Astrocyte (in vitro differentiated cells and primary cell): ENCODE results near the gene DGUOK. TPM values are rescaled to one million over a fixed set of nuclear protein-coding genes. Genes with fewer than 3 reads are reported as not detected.

Experiments
- DNase-seq: peaks from one replicate; pipeline ENCODE4 v3.0.0-alpha.2; 2010; ENCODE audit warnings: low read depth
- FAIRE-seq: peaks from 2 replicates; lab custom pipeline; 2011; peaks lifted over from hg19 to GRCh38; lab: Jason Lieb, UNC
- H2AFZ ChIP-seq: 2 replicates; pipeline ENCODE4 v1.6.0; 2012; ENCODE audit warnings: low read depth, low read length, inconsistent platforms
- H3K27ac ChIP-seq: 2 replicates; pipeline ENCODE4 v1.5.1; 2011; ENCODE audit warnings: low read depth, low read length, inconsistent platforms
- H3K27me3 ChIP-seq: 2 replicates; pipeline ENCODE4 v1.6.0; 2011; ENCODE audit warnings: low read length, inconsistent platforms; ENCODE audit not compliant: insufficient read depth
- H3K36me3 ChIP-seq: 2 replicates; pipeline ENCODE4 v1.5.1; 2011; ENCODE audit warnings: low read length, inconsistent platforms; ENCODE audit not compliant: insufficient read depth
- H3K4me1 ChIP-seq: 2 replicates; pipeline ENCODE4 v1.5.1; 2011; ENCODE audit warnings: low read length, inconsistent platforms; ENCODE audit not compliant: insufficient read depth
- H3K4me2 ChIP-seq: 2 replicates; pipeline ENCODE4 v1.6.0; 2012; ENCODE audit warnings: low read length, inconsistent platforms
- H3K4me3 ChIP-seq: 2 replicates; pipeline ENCODE4 v1.5.1; 2011; ENCODE audit warnings: low read depth, mild to moderate bottlenecking, low read length, inconsistent platforms; ENCODE audit not compliant: insufficient read depth
- H3K79me2 ChIP-seq: 2 replicates; pipeline ENCODE4 v1.6.0; 2012; ENCODE audit warnings: mild to moderate bottlenecking, low read length, inconsistent platforms; ENCODE audit not compliant: insufficient read depth
- H3K9ac ChIP-seq: 2 replicates; pipeline ENCODE4 v1.6.0; 2012; ENCODE audit warnings: mild to moderate bottlenecking, low read length, inconsistent platforms
- H3K9me3 ChIP-seq: 2 replicates; pipeline ENCODE4 v1.5.1; 2012; ENCODE audit warnings: low read depth, mild to moderate bottlenecking, low read length, inconsistent platforms; ENCODE audit not compliant: insufficient read depth
- H4K20me1 ChIP-seq: 2 replicates; pipeline ENCODE4 v1.6.0; 2012; ENCODE audit warnings: low read length, inconsistent platforms; ENCODE audit not compliant: insufficient read depth
- H3K27ac Mint-ChIP-seq: one replicate; pipeline ENCODE4 v1.8.0; 2021; ENCODE audit warnings: mild to moderate bottlenecking, mixed read lengths; ENCODE audit not compliant: unreplicated experiment
- H3K27me3 Mint-ChIP-seq: one replicate; pipeline ENCODE4 v1.8.0; 2021; ENCODE audit warnings: low read depth, mixed read lengths; ENCODE audit not compliant: unreplicated experiment
- H3K36me3 Mint-ChIP-seq: one replicate; pipeline ENCODE4 v1.8.0; 2021; ENCODE audit warnings: low read depth, mixed read lengths; ENCODE audit not compliant: unreplicated experiment
- H3K4me1 Mint-ChIP-seq: one replicate; pipeline ENCODE4 v1.8.0; 2021; ENCODE audit warnings: low read depth, mixed read lengths; ENCODE audit not compliant: unreplicated experiment
- H3K4me3 Mint-ChIP-seq: one replicate; pipeline ENCODE4 v1.8.0; 2021; ENCODE audit warnings: mild to moderate bottlenecking, moderate library complexity, mixed read lengths; ENCODE audit not compliant: unreplicated experiment
- H3K9me3 Mint-ChIP-seq: one replicate; pipeline ENCODE4 v1.8.0; 2021; ENCODE audit warnings: mild to moderate bottlenecking, mixed read lengths; ENCODE audit not compliant: unreplicated experiment
- EZH2 ChIP-seq: IDR thresholded peaks from 2 replicates; pipeline ENCODE4 v1.6.1; 2012; ENCODE audit warnings: mild to moderate bottlenecking, low read length, inconsistent platforms; ENCODE audit not compliant: insufficient read depth
- total RNA-seq: library from RNA; stranded (reverse); gene quantifications from 2 replicates; pipeline ENCODE4 v1.2.1, GENCODE V29; 2021
- TF ChIP-seq, protein P1 (sequence below): IDR thresholded peaks from 2 replicates; pipeline ENCODE4 v1.5.1; 2011; ENCODE audit warnings: low read depth, mild to moderate bottlenecking, inconsistent platforms, low read length, moderate library complexity; ENCODE audit not compliant: insufficient read depth

DGUOK gene
- total RNA-seq, 1 donor from 2014 or later, result 84.8 TPM

DNA sequence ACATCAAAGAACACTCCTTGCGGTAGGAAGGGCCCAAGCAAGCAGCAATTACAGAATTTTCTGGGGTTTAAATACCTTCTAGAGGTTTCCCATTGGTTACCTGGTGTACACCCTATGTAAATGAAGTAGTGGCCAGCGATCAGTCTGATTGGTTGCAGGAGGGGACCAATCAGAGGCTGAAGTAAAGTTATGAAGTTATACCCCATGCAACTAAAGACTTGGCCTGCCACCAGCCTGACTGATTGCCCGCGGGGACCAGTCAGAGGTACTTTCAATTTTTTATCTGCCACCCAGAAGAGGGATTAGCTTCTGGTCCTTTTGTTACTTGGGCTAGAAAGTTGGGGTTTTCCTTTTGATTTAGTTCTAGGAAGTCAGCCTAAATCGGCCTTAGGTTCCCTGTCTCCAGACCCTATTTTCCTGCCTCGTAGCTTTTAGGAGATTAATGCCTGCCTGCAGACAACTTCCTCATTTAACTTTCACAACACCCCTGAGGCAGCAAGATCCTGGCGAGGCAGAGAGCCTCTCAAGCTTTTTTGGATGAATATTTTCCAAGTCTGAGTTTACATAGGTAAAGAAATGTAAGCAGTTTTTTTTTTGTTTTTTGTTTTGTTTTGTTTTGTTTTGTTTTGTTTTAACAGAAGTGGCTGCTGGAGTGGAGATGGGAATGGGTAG is 1.5 kb upstream of the DGUOK start:
- Histone ChIP-seq H3K36me3 (no peaks in the 10 kb centered on the region), H3K9me3 (no peaks in the 10 kb centered on the region), H3K4me3 (no peak overlapping the region), H3K27me3 (peaks cover 6% of the 10 kb centered on the region), H3K79me2 (peaks cover 34% of the 10 kb centered on the region), H3K9ac (no peak overlapping the region), H3K4me1 (peaks cover 4% of the 10 kb centered on the region), H4K20me1 (peaks cover 16% of the 10 kb centered on the region), H3K27ac (no peak overlapping the region), H3K4me2 (no peak overlapping the region), H2AFZ (no peak overlapping the region)
- no peak for FAIRE-seq
- DNase-seq, result no peak
- Mint-ChIP-seq H3K4me3 (peak overlapping the region; percentile 29), H3K4me1 (peaks cover 22% of the 10 kb centered on the region), H3K9me3 (no peaks in the 10 kb centered on the region), H3K36me3 (no peaks in the 10 kb centered on the region), H3K27me3 (peaks cover 3% of the 10 kb centered on the region), H3K27ac (no peak overlapping the region)
- TF ChIP-seq, protein P1, sequence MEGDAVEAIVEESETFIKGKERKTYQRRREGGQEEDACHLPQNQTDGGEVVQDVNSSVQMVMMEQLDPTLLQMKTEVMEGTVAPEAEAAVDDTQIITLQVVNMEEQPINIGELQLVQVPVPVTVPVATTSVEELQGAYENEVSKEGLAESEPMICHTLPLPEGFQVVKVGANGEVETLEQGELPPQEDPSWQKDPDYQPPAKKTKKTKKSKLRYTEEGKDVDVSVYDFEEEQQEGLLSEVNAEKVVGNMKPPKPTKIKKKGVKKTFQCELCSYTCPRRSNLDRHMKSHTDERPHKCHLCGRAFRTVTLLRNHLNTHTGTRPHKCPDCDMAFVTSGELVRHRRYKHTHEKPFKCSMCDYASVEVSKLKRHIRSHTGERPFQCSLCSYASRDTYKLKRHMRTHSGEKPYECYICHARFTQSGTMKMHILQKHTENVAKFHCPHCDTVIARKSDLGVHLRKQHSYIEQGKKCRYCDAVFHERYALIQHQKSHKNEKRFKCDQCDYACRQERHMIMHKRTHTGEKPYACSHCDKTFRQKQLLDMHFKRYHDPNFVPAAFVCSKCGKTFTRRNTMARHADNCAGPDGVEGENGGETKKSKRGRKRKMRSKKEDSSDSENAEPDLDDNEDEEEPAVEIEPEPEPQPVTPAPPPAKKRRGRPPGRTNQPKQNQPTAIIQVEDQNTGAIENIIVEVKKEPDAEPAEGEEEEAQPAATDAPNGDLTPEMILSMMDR, result no peak
- no peak for TF ChIP-seq EZH2

DNA sequence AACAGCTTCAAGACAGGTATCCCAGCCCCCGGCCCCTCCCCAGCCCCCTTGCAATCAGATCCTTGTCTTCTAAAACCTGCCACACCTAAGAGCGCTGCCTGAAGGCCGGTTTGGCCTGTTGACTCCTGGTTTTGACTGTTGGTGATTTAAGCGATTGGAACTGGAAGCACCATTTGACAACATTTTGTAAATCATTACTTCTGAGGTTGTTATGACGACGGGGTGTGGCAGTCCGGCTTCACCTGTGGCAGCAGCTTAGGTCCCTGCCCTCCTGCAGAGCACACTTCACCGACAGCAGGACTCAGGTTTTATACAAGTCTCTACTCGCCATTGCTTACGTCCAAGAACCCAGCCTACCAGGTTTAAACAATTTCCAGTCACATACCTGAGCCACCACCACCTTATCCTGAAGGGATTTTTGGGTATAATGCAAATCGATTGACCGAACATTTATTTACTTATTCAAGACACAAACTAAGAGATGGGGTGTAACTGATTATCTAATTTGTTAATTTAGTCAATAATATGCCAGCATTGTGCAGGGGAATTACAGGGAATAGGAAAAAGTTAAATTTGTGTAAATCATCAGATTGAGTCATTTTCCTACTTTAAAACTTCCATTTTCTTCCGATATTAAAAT is 707 bp upstream of the DGUOK start:
- Histone ChIP-seq H3K27me3 (peaks cover 3% of the 10 kb centered on the region), H3K36me3 (no peaks in the 10 kb centered on the region), H3K9ac (no peak overlapping the region), H2AFZ (no peak overlapping the region), H3K4me3 (peak overlapping the region; percentile 92), H3K79me2 (peaks cover 40% of the 10 kb centered on the region), H3K9me3 (no peaks in the 10 kb centered on the region), H3K4me2 (peak overlapping the region; percentile 87), H3K4me1 (peaks cover 4% of the 10 kb centered on the region), H3K27ac (no peak overlapping the region), H4K20me1 (peaks cover 20% of the 10 kb centered on the region)
- FAIRE-seq (no peak), DNase-seq (no peak)
- no peaks in the 10 kb centered on the region for H3K9me3 Mint-ChIP-seq
- TF ChIP-seq, protein P1, result no peak
- TF ChIP-seq EZH2, result no peak
- peaks cover 3% of the 10 kb centered on the region for H3K27me3 Mint-ChIP-seq
- peaks cover 22% of the 10 kb centered on the region for H3K4me1 Mint-ChIP-seq
- peak overlapping the region; percentile 95 for H3K4me3 Mint-ChIP-seq
- H3K27ac Mint-ChIP-seq, result no peak overlapping the region
- H3K36me3 Mint-ChIP-seq, result no peaks in the 10 kb centered on the region

DNA sequence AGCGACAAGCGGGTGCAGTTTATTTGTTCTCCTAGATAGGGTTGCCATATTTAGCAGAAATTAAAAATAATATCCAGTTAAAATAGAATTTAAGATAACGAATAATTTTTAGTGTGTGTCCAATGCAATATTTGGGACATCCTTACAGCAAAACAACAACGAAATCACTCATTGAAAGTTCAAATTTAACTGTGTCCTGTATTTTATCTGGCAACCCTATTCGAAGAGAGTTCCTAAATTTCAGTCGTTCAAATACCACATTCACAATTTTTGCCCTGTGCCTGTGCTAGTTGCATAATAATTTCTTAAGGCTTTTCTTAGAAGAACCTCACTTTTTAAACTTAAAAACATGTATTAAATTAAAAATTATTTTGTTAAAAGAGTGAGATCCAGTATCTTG is 664 bp downstream of the DGUOK start:
- Histone ChIP-seq H4K20me1 (peaks cover 34% of the 10 kb centered on the region), H3K4me2 (peak overlapping the region; percentile 87), H3K4me1 (peaks cover 14% of the 10 kb centered on the region), H3K36me3 (no peaks in the 10 kb centered on the region), H3K4me3 (peak overlapping the region; percentile 92), H3K9ac (peak overlapping the region; percentile 96), H3K79me2 (peaks cover 52% of the 10 kb centered on the region), H3K27ac (peak overlapping the region; percentile 98), H3K9me3 (no peaks in the 10 kb centered on the region), H3K27me3 (no peaks in the 10 kb centered on the region), H2AFZ (peak overlapping the region; percentile 76)
- Mint-ChIP-seq H3K36me3 (no peaks in the 10 kb centered on the region), H3K27ac (peak overlapping the region; percentile 95), H3K27me3 (no peaks in the 10 kb centered on the region), H3K9me3 (no peaks in the 10 kb centered on the region), H3K4me3 (peak overlapping the region; percentile 95), H3K4me1 (peaks cover 33% of the 10 kb centered on the region)
- FAIRE-seq, result no peak
- no peak for TF ChIP-seq EZH2
- TF ChIP-seq, protein P1, result no peak
- no peak for DNase-seq
